Spinal cord (tissue), 10 donors: Measurements from ENCODE around the gene NAA38. TPM values are rescaled to one million over a fixed set of nuclear protein-coding genes. Genes with fewer than 3 reads are reported as not detected.

Source experiments
- DNase-seq, 6 donors: peaks; one replicate each; pipeline versions ENCODE4 v3.0.0 to v3.0.0-alpha.2; 2013 to 2015; ENCODE audit warnings: low spot score in 6 of 6, low read depth in 4 of 6
- H3K27ac ChIP-seq: one replicate; pipeline ENCODE4 v1.5.1; 2013; ENCODE audit warnings: low read depth, low read length, control low read depth
- H3K27me3 ChIP-seq: one replicate; pipeline ENCODE4 v1.6.1; 2013; ENCODE audit warnings: low read length; ENCODE audit not compliant: control insufficient read depth, insufficient read depth
- H3K36me3 ChIP-seq: one replicate; pipeline ENCODE4 v1.6.1; 2013; ENCODE audit warnings: low read length; ENCODE audit not compliant: control insufficient read depth, insufficient read depth
- H3K4me1 ChIP-seq: one replicate; pipeline ENCODE4 v1.6.1; 2013; ENCODE audit warnings: low read length; ENCODE audit not compliant: control insufficient read depth, insufficient read depth
- H3K4me3 ChIP-seq: one replicate; pipeline ENCODE4 v1.5.1; 2013; ENCODE audit warnings: low read depth, low read length, control low read depth
- H3K9me3 ChIP-seq: one replicate; pipeline ENCODE4 v1.6.1; 2013; ENCODE audit warnings: low read length; ENCODE audit not compliant: control insufficient read depth, insufficient read depth
- WGBS: methylation state at CpG from one replicate; pipeline ENCODE4 v1.1.5; 2013; ENCODE audit warnings: missing lambda C conversion rate; ENCODE audit not compliant: insufficient coverage; 5-methylcytosine and 5-hydroxymethylcytosine counted together
- polyA plus RNA-seq, 2 donors: library from polyadenylated mRNA; unstranded; fragments of 120-200 nt; gene quantifications; one replicate each; pipeline ENCODE4 v1.2.1, GENCODE V29; 2013; ENCODE audit not compliant: insufficient read length in 2 of 2
- total RNA-seq, 2 donors: library from RNA; depleted of rRNA in 1 of 2; stranded (reverse); fragments of 120-200 nt in 1 of 2; fragments of >200 nt in 1 of 2; gene quantifications; one replicate each; pipeline versions ENCODE4 v1.2.3 to v1.2.4, GENCODE V29; 2013 to 2014
- donor health status: healthy.

The NAA38 gene
- total and polyA plus RNA-seq, 4 donors = 46.4 to 167 (median 104) TPM

GRCh38 chr17:7883781-7884386 is 26.5 kb upstream of the NAA38 start:
- DNase-seq = peak in 2 of 6 donors; percentile 72 to 83
- H3K36me3 ChIP-seq = no peaks in the 10 kb centered on the region
- peak overlapping the region; percentile 47 for H3K4me3 ChIP-seq
- no peaks in the 10 kb centered on the region for H3K27me3 ChIP-seq
- peak overlapping the region; percentile 76 for H3K27ac ChIP-seq
- no peaks in the 10 kb centered on the region for H3K9me3 ChIP-seq
- peaks cover 44% of the 10 kb centered on the region for H3K4me1 ChIP-seq
- WGBS = no CpG with 5 or more reads among the region's 3 CpGs

- Histone ChIP-seq H3K36me3 (peaks cover 4% of the 10 kb centered on the region), H3K27ac (no peak overlapping the region), H3K9me3 (no peaks in the 10 kb centered on the region), H3K4me3 (no peak overlapping the region), H3K27me3 (no peaks in the 10 kb centered on the region), H3K4me1 (peaks cover 31% of the 10 kb centered on the region)
- peak in 1 of 6 donors; percentile 8 for DNase-seq
- WGBS = no CpG with 5 or more reads among the region's 3 CpGs
These were observed 25.3 kb upstream of the NAA38 start for GRCh38 chr17:7882629-7883028.

- DNase-seq = peak in 2 of 6 donors; percentile 46 to 57
- Histone ChIP-seq H3K9me3 (no peaks in the 10 kb centered on the region), H3K4me3 (no peak overlapping the region), H3K4me1 (peaks cover 26% of the 10 kb centered on the region), H3K27me3 (no peaks in the 10 kb centered on the region), H3K27ac (no peak overlapping the region), H3K36me3 (peaks cover 4% of the 10 kb centered on the region)
- no CpG with 5 or more reads among the region's 7 CpGs for WGBS
These were observed 24.7 kb upstream of the NAA38 start for GRCh38 chr17:7882068-7882467.

- 28% methylated on average over 7 of the region's 7 CpGs for WGBS
- Histone ChIP-seq H3K27me3 (no peaks in the 10 kb centered on the region), H3K4me1 (peaks cover 20% of the 10 kb centered on the region), H3K9me3 (no peaks in the 10 kb centered on the region), H3K36me3 (peaks cover 4% of the 10 kb centered on the region), H3K4me3 (no peak overlapping the region), H3K27ac (no peak overlapping the region)
- DNase-seq = peak in 2 of 6 donors; percentile 82 to 94
These were observed 24.1 kb upstream of the NAA38 start for GRCh38 chr17:7881276-7882054.

GRCh38 chr17:7880076-7880868 is 22.9 kb upstream of the NAA38 start:
- H3K36me3 ChIP-seq = peaks cover 6% of the 10 kb centered on the region
- no peak overlapping the region for H3K27ac ChIP-seq
- H3K27me3 ChIP-seq = no peaks in the 10 kb centered on the region
- H3K9me3 ChIP-seq = no peaks in the 10 kb centered on the region
- WGBS = no CpG with 5 or more reads among the region's 3 CpGs
- peaks cover 9% of the 10 kb centered on the region for H3K4me1 ChIP-seq
- H3K4me3 ChIP-seq = no peak overlapping the region
- DNase-seq = peak in 2 of 6 donors; percentile 55 to 81

GRCh38 chr17:7878234-7878633 is 20.9 kb upstream of the NAA38 start:
- Histone ChIP-seq H3K27me3 (no peaks in the 10 kb centered on the region), H3K36me3 (peaks cover 15% of the 10 kb centered on the region), H3K4me3 (no peak overlapping the region), H3K27ac (no peak overlapping the region), H3K9me3 (no peaks in the 10 kb centered on the region), H3K4me1 (peaks cover 9% of the 10 kb centered on the region)
- WGBS = 95% methylated on average over 7 of the region's 7 CpGs
- DNase-seq = no peak

- WGBS = 91% methylated on average over 1 of the region's 2 CpGs
- DNase-seq = no peak
- Histone ChIP-seq H3K4me1 (no peaks in the 10 kb centered on the region), H3K27me3 (no peaks in the 10 kb centered on the region), H3K4me3 (no peak overlapping the region), H3K27ac (no peak overlapping the region), H3K36me3 (peaks cover 27% of the 10 kb centered on the region), H3K9me3 (no peaks in the 10 kb centered on the region)
These were observed 18.5 kb upstream of the NAA38 start for GRCh38 chr17:7875804-7876370.

- H3K27ac ChIP-seq = no peak overlapping the region
- H3K4me1 ChIP-seq = no peaks in the 10 kb centered on the region
- no peak for DNase-seq
- peaks cover 28% of the 10 kb centered on the region for H3K36me3 ChIP-seq
- H3K9me3 ChIP-seq = no peaks in the 10 kb centered on the region
- no peaks in the 10 kb centered on the region for H3K27me3 ChIP-seq
- no peak overlapping the region for H3K4me3 ChIP-seq
- WGBS = 78% methylated on average over 4 of the region's 4 CpGs
These were observed 15.7 kb upstream of the NAA38 start for GRCh38 chr17:7873051-7873450.

GRCh38 chr17:7867881-7868329 is 10.5 kb upstream of the NAA38 start:
- no peak overlapping the region for H3K27ac ChIP-seq
- H3K36me3 ChIP-seq = peaks cover 24% of the 10 kb centered on the region
- no peaks in the 10 kb centered on the region for H3K4me1 ChIP-seq
- H3K4me3 ChIP-seq = no peak overlapping the region
- H3K27me3 ChIP-seq = no peaks in the 10 kb centered on the region
- WGBS = 89% methylated on average over 5 of the region's 5 CpGs
- no peak for DNase-seq
- H3K9me3 ChIP-seq = no peaks in the 10 kb centered on the region
